HEK293 (cell line): ENCODE results near the gene LASP1.
A peak's percentile ranks its signal among the peaks of the same experiment; 100 is the strongest.

Experiments used
- GFI1B ChIP-seq: fragments of 450-650 bp; formaldehyde crosslinking; IDR thresholded peaks from 2 replicates; pipeline ENCODE4 v1.5.1; 2016; ENCODE audit warnings: missing biosample characterization, missing genetic modification characterization
- OVOL3 ChIP-seq: fragments of 450-650 bp; formaldehyde crosslinking; IDR thresholded peaks from 2 replicates; pipeline ENCODE4 v1.5.1; 2016; ENCODE audit warnings: missing biosample characterization, missing genetic modification characterization
- WT1 ChIP-seq: fragments of 450-650 bp; formaldehyde crosslinking; IDR thresholded peaks from 2 replicates; pipeline ENCODE4 v1.5.1; 2016; ENCODE audit warnings: missing biosample characterization, missing genetic modification characterization
- YY2 ChIP-seq: fragments of 450-650 bp; formaldehyde crosslinking; IDR thresholded peaks from 2 replicates; pipeline ENCODE4 v1.5.1; 2016; ENCODE audit warnings: missing biosample characterization, missing genetic modification characterization
- ZBTB1 ChIP-seq: fragments of 450-650 bp; formaldehyde crosslinking; IDR thresholded peaks from 2 replicates; pipeline ENCODE4 v1.5.1; 2016; ENCODE audit warnings: missing biosample characterization, missing genetic modification characterization
- ZNF341 ChIP-seq: fragments of 450-650 bp; formaldehyde crosslinking; IDR thresholded peaks from 2 replicates; pipeline ENCODE4; 2016; ENCODE audit warnings: low read depth, missing biosample characterization, missing genetic modification characterization
- ZNF37A ChIP-seq: fragments of 450-650 bp; IDR thresholded peaks from 2 replicates; pipeline ENCODE4 v1.5.1; 2018; ENCODE audit warnings: missing biosample characterization, missing genetic modification characterization
- ZNF426 ChIP-seq: fragments of 450-650 bp; formaldehyde crosslinking; IDR thresholded peaks from 2 replicates; pipeline ENCODE4 v1.5.1; 2017; ENCODE audit warnings: missing biosample characterization, missing genetic modification characterization, mild to moderate bottlenecking, inconsistent platforms, moderate library complexity
- ZNF48 ChIP-seq: fragments of 450-650 bp; formaldehyde crosslinking; IDR thresholded peaks from 2 replicates; pipeline ENCODE4 v1.5.1; 2016; ENCODE audit warnings: missing biosample characterization, missing genetic modification characterization
- ZNF549 ChIP-seq: fragments of 450-650 bp; IDR thresholded peaks from 2 replicates; pipeline ENCODE4 v1.5.1; 2018; ENCODE audit warnings: missing biosample characterization, missing genetic modification characterization, mild to moderate bottlenecking, inconsistent platforms, moderate library complexity
- ZNF623 ChIP-seq: fragments of 450-650 bp; formaldehyde crosslinking; IDR thresholded peaks from 2 replicates; pipeline ENCODE4 v1.5.1; 2016; ENCODE audit warnings: missing biosample characterization, missing genetic modification characterization
- ZNF747 ChIP-seq: fragments of 450-650 bp; formaldehyde crosslinking; IDR thresholded peaks from 2 replicates; pipeline ENCODE4 v1.5.1; 2016; ENCODE audit warnings: missing biosample characterization, missing genetic modification characterization
- ZNF777 ChIP-seq: fragments of 450-650 bp; formaldehyde crosslinking; IDR thresholded peaks from 2 replicates; pipeline ENCODE4 v1.5.1; 2017; ENCODE audit warnings: missing biosample characterization, missing genetic modification characterization, borderline replicate concordance
- TF ChIP-seq, protein P1 (sequence below): fragments of 450-650 bp; formaldehyde crosslinking; IDR thresholded peaks from 2 replicates; pipeline ENCODE4 v1.5.1; 2016; ENCODE audit warnings: missing biosample characterization, missing genetic modification characterization
- TF ChIP-seq, protein P2 (sequence below): fragments of 450-650 bp; formaldehyde crosslinking; IDR thresholded peaks from 2 replicates; pipeline ENCODE4 v1.5.1; 2016; ENCODE audit warnings: missing biosample characterization, missing genetic modification characterization
- TF ChIP-seq, protein P3 (sequence below): fragments of 450-650 bp; formaldehyde crosslinking; IDR thresholded peaks from 2 replicates; pipeline ENCODE4 v1.5.1; 2017; ENCODE audit warnings: missing biosample characterization, missing genetic modification characterization
- TF ChIP-seq, protein P4 (sequence below): fragments of 450-650 bp; formaldehyde crosslinking; IDR thresholded peaks from 2 replicates; pipeline ENCODE4 v1.5.1; 2016; ENCODE audit warnings: missing biosample characterization, missing genetic modification characterization, borderline replicate concordance
- TF ChIP-seq, protein P5 (sequence below): fragments of 450-650 bp; formaldehyde crosslinking; IDR thresholded peaks from 2 replicates; pipeline ENCODE4 v1.5.1; 2017; ENCODE audit warnings: missing biosample characterization, missing genetic modification characterization
- TF ChIP-seq, protein P6 (sequence below): fragments of 450-650 bp; formaldehyde crosslinking; IDR thresholded peaks from 2 replicates; pipeline ENCODE4 v1.5.1; 2017; ENCODE audit warnings: missing biosample characterization, mild to moderate bottlenecking, missing genetic modification characterization, moderate library complexity
- TF ChIP-seq, protein P7 (sequence below): fragments of 450-650 bp; formaldehyde crosslinking; IDR thresholded peaks from 2 replicates; pipeline ENCODE4 v1.5.1; 2017; ENCODE audit warnings: missing biosample characterization, missing genetic modification characterization

LASP1 gene

DNA sequence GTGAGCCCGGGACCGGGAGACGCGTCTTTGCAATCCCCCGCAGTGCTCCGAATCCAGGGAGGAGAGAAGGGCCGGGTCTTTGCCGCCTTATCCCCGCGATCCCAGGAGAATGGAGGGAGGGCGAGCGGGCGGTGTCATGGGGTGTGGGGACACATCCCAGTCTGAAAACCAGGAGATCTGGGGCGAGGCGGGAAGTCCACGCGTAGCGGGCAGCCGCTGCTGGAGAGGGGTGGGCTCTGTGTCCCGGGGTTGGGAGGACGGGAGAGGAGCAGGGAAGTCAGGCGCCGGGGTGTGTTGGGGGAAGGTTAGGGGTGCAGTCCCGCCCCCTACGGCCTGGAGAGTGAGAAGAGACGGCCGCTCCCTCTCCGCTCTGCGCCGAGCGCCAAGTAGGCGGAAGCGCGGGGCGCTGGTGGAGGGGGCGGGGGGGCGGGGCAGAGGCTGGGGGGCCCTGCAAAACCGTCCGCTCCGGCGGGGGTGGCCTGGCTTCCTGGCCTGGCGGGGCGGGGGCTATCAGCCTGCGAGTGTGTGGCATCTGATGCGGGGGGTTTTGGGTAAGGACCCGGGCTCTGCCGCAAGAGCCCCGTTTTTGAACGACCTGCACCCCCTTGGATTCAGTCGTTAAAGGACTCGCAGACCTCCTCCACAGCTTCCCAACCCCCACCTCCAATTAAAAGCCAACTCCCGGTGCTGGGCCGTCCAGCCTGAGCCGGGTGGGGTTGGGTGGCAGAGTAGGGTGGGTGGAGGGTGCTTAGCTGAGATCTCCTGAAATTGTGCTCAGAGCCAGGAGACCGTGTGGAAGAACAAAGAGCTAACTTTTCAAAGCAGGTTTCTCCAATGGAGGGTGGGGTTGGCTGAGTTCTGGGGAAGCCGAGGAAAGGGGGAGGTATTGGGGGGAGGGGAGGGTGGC lies 654 bp downstream of the LASP1 start (continued):
- TF ChIP-seq ZNF549 (tag by site-specific recombination) = no peak
- TF ChIP-seq, protein P1, sequence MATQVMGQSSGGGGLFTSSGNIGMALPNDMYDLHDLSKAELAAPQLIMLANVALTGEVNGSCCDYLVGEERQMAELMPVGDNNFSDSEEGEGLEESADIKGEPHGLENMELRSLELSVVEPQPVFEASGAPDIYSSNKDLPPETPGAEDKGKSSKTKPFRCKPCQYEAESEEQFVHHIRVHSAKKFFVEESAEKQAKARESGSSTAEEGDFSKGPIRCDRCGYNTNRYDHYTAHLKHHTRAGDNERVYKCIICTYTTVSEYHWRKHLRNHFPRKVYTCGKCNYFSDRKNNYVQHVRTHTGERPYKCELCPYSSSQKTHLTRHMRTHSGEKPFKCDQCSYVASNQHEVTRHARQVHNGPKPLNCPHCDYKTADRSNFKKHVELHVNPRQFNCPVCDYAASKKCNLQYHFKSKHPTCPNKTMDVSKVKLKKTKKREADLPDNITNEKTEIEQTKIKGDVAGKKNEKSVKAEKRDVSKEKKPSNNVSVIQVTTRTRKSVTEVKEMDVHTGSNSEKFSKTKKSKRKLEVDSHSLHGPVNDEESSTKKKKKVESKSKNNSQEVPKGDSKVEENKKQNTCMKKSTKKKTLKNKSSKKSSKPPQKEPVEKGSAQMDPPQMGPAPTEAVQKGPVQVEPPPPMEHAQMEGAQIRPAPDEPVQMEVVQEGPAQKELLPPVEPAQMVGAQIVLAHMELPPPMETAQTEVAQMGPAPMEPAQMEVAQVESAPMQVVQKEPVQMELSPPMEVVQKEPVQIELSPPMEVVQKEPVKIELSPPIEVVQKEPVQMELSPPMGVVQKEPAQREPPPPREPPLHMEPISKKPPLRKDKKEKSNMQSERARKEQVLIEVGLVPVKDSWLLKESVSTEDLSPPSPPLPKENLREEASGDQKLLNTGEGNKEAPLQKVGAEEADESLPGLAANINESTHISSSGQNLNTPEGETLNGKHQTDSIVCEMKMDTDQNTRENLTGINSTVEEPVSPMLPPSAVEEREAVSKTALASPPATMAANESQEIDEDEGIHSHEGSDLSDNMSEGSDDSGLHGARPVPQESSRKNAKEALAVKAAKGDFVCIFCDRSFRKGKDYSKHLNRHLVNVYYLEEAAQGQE (tag by site-specific recombination) = peak; percentile 51; the same call in 1 of the 2 replicates
- peak; percentile 55; the same call in 1 of the 2 replicates for TF ChIP-seq ZNF341 (tag by site-specific recombination)
- TF ChIP-seq, protein P2, sequence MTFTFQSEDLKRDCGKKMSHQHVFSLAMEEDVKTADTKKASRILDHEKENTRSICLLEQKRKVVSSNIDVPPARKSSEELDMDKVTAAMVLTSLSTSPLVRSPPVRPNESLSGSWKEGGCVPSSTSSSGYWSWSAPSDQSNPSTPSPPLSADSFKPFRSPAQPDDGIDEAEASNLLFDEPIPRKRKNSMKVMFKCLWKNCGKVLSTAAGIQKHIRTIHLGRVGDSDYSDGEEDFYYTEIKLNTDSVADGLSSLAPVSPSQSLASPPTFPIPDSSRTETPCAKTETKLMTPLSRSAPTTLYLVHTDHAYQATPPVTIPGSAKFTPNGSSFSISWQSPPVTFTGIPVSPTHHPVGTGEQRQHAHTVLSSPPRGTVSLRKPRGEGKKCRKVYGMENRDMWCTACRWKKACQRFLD = no peak
- TF ChIP-seq, protein P3, sequence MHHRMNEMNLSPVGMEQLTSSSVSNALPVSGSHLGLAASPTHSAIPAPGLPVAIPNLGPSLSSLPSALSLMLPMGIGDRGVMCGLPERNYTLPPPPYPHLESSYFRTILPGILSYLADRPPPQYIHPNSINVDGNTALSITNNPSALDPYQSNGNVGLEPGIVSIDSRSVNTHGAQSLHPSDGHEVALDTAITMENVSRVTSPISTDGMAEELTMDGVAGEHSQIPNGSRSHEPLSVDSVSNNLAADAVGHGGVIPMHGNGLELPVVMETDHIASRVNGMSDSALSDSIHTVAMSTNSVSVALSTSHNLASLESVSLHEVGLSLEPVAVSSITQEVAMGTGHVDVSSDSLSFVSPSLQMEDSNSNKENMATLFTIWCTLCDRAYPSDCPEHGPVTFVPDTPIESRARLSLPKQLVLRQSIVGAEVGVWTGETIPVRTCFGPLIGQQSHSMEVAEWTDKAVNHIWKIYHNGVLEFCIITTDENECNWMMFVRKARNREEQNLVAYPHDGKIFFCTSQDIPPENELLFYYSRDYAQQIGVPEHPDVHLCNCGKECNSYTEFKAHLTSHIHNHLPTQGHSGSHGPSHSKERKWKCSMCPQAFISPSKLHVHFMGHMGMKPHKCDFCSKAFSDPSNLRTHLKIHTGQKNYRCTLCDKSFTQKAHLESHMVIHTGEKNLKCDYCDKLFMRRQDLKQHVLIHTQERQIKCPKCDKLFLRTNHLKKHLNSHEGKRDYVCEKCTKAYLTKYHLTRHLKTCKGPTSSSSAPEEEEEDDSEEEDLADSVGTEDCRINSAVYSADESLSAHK = no peak
- TF ChIP-seq GFI1B (tag by site-specific recombination) = no peak
- TF ChIP-seq, protein P4, sequence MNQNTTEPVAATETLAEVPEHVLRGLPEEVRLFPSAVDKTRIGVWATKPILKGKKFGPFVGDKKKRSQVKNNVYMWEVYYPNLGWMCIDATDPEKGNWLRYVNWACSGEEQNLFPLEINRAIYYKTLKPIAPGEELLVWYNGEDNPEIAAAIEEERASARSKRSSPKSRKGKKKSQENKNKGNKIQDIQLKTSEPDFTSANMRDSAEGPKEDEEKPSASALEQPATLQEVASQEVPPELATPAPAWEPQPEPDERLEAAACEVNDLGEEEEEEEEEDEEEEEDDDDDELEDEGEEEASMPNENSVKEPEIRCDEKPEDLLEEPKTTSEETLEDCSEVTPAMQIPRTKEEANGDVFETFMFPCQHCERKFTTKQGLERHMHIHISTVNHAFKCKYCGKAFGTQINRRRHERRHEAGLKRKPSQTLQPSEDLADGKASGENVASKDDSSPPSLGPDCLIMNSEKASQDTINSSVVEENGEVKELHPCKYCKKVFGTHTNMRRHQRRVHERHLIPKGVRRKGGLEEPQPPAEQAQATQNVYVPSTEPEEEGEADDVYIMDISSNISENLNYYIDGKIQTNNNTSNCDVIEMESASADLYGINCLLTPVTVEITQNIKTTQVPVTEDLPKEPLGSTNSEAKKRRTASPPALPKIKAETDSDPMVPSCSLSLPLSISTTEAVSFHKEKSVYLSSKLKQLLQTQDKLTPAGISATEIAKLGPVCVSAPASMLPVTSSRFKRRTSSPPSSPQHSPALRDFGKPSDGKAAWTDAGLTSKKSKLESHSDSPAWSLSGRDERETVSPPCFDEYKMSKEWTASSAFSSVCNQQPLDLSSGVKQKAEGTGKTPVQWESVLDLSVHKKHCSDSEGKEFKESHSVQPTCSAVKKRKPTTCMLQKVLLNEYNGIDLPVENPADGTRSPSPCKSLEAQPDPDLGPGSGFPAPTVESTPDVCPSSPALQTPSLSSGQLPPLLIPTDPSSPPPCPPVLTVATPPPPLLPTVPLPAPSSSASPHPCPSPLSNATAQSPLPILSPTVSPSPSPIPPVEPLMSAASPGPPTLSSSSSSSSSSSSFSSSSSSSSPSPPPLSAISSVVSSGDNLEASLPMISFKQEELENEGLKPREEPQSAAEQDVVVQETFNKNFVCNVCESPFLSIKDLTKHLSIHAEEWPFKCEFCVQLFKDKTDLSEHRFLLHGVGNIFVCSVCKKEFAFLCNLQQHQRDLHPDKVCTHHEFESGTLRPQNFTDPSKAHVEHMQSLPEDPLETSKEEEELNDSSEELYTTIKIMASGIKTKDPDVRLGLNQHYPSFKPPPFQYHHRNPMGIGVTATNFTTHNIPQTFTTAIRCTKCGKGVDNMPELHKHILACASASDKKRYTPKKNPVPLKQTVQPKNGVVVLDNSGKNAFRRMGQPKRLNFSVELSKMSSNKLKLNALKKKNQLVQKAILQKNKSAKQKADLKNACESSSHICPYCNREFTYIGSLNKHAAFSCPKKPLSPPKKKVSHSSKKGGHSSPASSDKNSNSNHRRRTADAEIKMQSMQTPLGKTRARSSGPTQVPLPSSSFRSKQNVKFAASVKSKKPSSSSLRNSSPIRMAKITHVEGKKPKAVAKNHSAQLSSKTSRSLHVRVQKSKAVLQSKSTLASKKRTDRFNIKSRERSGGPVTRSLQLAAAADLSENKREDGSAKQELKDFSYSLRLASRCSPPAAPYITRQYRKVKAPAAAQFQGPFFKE (tag by site-specific recombination) = no peak
- TF ChIP-seq WT1 (tag by site-specific recombination) = peak; percentile 58; the same call in 1 of the 2 replicates
- TF ChIP-seq, protein P5, sequence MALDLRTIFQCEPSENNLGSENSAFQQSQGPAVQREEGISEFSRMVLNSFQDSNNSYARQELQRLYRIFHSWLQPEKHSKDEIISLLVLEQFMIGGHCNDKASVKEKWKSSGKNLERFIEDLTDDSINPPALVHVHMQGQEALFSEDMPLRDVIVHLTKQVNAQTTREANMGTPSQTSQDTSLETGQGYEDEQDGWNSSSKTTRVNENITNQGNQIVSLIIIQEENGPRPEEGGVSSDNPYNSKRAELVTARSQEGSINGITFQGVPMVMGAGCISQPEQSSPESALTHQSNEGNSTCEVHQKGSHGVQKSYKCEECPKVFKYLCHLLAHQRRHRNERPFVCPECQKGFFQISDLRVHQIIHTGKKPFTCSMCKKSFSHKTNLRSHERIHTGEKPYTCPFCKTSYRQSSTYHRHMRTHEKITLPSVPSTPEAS (tag by site-specific recombination) = no peak
- TF ChIP-seq, protein P6, sequence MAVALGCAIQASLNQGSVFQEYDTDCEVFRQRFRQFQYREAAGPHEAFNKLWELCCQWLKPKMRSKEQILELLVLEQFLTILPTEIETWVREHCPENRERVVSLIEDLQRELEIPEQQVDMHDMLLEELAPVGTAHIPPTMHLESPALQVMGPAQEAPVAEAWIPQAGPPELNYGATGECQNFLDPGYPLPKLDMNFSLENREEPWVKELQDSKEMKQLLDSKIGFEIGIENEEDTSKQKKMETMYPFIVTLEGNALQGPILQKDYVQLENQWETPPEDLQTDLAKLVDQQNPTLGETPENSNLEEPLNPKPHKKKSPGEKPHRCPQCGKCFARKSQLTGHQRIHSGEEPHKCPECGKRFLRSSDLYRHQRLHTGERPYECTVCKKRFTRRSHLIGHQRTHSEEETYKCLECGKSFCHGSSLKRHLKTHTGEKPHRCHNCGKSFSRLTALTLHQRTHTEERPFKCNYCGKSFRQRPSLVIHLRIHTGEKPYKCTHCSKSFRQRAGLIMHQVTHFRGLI (tag by site-specific recombination) = no peak
- TF ChIP-seq ZNF747 (tag by site-specific recombination) = no peak
- no peak for TF ChIP-seq ZNF48 (tag by site-specific recombination)
- no peak for TF ChIP-seq ZNF37A (tag by site-specific recombination)
- TF ChIP-seq ZNF777 (tag by site-specific recombination) = peak; percentile 55; the same call in 1 of the 2 replicates
- no peak for TF ChIP-seq ZNF426 (tag by site-specific recombination)
- TF ChIP-seq ZBTB1 = no peak
- TF ChIP-seq ZNF623 (tag by site-specific recombination) = no peak
- TF ChIP-seq OVOL3 (tag by site-specific recombination) = no peak
- TF ChIP-seq, protein P7, sequence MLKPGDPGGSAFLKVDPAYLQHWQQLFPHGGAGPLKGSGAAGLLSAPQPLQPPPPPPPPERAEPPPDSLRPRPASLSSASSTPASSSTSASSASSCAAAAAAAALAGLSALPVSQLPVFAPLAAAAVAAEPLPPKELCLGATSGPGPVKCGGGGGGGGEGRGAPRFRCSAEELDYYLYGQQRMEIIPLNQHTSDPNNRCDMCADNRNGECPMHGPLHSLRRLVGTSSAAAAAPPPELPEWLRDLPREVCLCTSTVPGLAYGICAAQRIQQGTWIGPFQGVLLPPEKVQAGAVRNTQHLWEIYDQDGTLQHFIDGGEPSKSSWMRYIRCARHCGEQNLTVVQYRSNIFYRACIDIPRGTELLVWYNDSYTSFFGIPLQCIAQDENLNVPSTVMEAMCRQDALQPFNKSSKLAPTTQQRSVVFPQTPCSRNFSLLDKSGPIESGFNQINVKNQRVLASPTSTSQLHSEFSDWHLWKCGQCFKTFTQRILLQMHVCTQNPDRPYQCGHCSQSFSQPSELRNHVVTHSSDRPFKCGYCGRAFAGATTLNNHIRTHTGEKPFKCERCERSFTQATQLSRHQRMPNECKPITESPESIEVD (tag by site-specific recombination) = no peak
- no peak for TF ChIP-seq YY2
